Stimulated activated CD4-positive, alpha-beta T cell treated with anti-CD3 and anti-CD28 coated beads, Interleukin-15, amount 100 ng/mL, for 24 hours (primary cell): Measurements from ENCODE around the gene APMAP.
A peak's percentile ranks its signal among the peaks of the same experiment; 100 is the strongest.
"Not testable (repeated sequence)": the region's sequence is repeated elsewhere in the genome, so short reads cannot be mapped to it uniquely, and the experiment has no call there.

Source experiments
- DNase-seq: peaks from one replicate; pipeline ENCODE4 v3.0.0-alpha.2; 2020

APMAP gene

DNA sequence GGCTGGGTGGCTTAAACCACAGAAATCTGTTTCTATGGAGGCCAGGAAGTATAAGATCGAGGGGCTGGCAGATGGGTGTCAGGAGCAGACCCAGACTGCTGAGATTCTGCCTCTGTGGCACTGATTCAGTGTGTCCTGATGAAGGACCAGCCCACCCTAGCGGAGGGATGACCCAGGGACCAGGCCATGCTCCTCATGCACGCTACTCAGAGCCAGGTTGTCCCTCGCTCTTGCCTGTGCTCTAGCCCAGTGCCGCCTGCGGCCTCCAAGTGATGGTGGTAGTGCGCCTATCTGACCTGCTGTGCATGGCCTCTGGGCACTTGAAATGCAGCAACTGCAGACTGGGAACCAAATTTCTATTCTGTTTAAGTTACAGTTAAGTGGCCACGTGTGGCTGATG lies 13.1 kb upstream of the APMAP start:
- no peak for DNase-seq

- DNase-seq: no peak
These were observed 12.7 kb upstream of the APMAP start for GRCh38 chr20:25005220-25005619.

DNA sequence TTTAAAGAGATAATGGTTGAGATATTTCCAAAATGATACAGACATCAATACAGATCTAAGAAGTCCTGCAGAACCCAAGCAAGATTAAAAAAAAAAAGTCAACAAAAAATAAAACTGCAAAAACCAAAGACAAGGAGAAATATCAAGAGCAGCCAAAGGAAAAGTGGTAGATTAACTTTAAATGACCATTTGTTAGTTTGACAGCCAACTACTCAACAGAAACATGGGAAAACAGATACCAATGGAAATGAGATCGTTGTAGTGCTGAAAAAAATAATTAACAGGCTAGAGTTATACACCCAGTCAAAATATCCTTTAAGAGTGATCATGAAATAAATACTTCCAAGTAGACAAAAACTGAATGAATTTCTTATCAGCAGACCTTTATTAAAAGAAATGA lies 10.5 kb upstream of the APMAP start:
- no peak for DNase-seq

GRCh38 chr20:25001323-25001722 lies 8.8 kb upstream of the APMAP start:
- not testable (repeated sequence) for DNase-seq

DNA sequence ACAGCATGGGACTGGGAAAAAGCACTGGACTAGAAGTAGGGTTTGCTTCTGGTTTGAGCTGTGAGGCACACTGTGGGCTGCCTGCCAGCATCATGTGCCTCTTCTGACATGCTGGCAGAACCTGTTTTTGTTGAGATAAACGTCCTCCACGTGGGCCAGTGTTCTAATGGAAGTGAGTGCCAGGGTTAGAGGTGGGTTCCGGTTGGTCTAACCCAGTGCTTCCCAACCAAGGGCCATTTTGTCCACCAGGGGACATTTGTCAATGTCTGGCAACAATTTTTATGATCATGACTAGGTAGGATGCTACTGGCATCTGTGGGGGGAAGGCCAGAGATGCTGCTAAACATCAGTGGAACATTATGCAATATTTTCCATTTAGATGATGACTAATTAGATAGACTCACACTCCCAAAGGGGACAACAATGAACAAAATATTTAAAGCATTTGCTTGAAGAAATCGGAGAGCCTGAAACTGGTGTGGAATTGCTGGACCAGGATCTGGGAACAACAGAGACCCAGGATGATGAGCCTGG lies 7.8 kb upstream of the APMAP start:
- DNase-seq: no peak

DNA sequence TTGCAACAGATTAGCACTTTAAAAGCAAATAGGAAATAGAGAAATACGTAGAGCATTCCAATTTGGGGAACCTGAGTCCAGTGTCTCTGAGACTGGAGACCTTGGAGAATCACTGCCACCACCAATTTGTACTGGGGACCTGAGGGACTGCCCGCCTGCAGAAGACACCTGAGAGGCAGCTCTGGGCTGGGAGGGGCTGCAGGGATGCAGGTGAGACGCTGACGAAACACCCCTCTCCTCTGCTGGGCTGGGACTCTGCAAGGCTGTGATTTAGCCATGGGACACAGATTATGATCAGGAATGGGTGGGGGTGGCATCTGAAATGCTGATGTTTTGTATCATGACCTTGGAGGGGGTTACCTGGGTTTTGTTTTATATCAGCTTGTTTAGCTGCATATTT lies 7.0 kb upstream of the APMAP start:
- no peak for DNase-seq

- DNase-seq: no peak
These were observed 6.3 kb upstream of the APMAP start for GRCh38 chr20:24998631-24999445.

- no peak for DNase-seq
These were observed 5.6 kb upstream of the APMAP start for GRCh38 chr20:24998121-24998520.

DNA sequence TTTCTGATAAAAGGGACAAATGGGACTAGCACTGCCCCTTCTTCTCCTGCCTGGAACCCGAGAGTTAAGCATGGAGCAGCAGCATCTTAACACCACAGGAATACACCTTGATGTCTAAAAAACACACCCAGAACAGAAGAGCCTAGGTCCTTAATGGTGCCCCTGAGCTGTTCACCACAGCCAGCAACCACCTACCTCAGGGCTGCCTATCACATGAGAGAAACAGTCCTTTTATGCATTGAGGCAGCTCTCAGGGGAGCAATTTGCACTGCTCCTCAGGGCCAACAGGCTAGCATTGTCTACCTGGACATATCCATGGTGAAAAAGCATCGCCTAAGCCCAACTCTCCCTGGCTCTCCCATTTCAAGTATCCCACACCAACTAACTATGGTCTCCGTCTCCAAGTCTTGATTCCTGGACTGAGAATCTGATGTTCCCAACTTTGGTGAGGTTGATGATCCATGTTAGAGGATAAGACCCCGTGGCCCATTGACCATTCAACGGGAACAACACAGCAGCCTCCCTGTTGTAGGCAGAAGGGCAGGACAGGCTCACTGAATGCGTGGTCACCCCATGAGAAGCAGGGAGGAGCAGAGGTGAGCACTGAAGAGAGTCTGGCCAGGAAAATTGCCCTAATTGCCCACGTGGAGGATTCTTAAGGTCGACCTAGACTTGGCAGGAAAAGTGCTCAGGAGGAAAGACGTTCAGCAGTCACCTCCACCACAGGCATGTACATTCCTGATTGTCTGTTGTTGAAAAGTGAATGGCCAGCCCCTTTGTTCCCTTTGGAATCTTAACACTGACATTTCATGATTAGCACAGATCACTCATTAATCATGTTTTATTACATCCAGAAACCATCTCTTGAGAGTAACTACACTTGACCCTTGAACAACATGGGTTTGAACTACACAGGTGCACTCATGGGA lies 4.2 kb upstream of the APMAP start:
- no peak for DNase-seq

- DNase-seq: no peak
These were observed 3.3 kb upstream of the APMAP start for GRCh38 chr20:24995741-24996448.

DNA sequence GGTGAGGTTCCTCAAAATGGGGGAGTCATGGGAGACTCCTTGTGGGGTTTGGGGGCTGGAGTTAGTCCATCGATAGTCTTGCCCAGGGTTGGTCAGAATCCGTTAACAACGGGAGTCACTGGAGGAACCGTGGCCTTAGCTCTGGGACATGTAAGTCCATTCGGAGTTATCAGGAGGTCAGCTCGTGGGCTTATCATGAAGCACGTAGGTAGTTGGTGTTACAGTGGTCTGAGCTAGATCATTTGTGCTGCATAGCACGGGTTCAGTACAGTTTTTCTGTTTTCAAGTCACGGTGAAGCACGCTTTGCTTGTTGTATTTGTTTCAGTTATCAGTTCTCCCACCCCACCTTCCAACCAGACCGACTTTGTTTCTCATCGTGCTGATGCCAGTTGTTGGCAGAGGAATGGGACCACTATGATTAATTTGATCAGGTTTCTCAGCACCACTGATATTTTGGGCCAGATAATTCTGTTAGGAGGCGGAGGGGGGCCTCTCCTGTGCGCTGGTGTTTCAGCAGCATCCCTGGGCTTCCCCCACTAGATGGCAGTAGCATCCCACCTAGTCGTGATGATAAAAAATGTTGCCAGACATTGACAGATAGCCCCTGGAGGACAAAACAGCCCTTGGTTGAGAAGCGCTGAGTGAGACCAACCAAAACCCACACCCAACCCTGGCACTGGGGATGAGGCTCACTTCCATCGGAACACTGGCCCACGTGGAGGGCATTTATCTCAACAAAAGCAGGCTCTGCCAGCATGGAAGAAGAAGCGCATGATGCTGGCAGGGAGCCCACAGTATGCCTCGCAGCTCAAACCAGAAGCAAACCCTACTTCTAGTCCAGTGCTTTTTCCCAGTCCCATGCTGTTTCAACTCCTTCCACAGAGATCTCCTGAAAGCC lies 2.2 kb upstream of the APMAP start:
- peak; percentile 85 for DNase-seq

- no peak for DNase-seq
These were observed 1.6 kb upstream of the APMAP start for GRCh38 chr20:24994186-24994465.

- no peak for DNase-seq
These were observed 1.0 kb upstream of the APMAP start for GRCh38 chr20:24993337-24994185.

DNA sequence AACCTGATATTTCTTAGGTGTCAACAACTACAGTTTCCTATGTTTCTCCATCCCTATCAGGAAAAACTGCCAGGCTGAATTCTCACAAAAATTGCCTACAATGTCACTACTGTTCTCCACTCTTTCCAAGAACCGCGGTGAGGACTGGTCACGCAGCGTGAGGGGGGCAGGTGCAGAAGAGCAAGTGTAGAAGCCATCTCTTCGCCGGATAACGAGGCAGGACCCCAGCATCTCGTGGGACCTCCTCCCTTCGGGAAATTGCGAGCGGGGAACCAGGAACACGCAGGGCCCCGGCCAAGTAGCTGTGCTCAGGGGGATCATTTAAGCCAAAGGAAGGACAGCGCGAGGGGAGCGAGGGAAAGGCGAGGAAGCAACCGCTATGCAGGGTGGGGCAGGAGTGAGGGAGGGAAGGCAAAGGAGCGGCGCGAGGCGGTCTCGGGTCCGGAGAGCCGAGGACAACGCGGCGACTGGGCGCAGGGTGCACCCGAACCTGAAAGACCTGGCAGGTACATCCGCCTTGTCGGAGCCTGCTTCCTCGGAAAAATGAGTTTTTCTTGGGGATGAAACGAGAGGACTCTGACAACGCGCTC lies 559 bp downstream of the APMAP start:
- peak; percentile 39 for DNase-seq

GRCh38 chr20:24990810-24991252 lies 1.7 kb downstream of the APMAP start:
- no peak for DNase-seq

GRCh38 chr20:24989162-24989561 lies 3.4 kb downstream of the APMAP start:
- no peak for DNase-seq

DNA sequence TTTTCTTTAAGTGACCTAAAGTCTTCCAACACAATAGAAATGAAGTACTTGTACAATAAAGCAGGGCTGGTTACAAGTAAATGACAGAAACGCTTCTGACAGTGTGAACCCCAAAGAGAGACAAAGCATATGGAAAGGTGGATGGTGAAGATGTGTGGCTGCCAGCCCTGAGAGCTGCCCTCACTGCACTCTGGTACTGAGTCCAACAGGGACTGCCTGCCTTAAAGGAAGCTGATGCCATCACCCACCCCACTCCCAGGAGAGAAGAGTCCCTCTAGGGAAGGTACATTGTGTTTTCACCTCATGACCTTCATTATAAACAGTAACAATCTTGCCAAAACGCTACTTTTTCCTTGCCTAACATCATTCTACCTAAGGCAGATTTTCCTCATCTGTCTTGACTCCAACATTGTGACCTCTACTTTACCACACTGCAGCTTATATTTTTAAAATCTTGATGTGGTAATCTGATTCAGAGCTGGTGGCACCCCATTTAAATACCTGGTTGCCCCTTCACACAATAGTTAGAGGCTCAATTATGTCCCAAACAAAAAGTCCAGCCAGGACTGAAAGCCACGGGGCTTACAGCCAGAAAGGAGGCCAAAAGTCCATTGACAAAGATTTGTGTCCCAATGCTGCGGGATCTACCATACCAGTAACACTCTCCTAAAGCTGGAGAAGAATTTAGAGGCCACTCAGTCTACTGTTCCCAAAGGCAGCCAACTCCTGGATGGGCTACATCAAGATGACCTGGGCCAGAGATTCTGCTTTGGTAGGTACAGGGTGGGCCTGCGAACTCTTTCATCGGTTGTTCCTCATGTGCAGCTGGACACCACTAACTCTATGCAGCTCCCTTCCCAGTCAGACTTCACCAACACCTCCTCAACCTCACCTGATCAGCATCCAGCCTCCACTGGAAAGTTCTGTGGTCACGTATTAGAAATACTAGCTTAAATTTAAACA lies 4.4 kb downstream of the APMAP start:
- DNase-seq: no peak

DNA sequence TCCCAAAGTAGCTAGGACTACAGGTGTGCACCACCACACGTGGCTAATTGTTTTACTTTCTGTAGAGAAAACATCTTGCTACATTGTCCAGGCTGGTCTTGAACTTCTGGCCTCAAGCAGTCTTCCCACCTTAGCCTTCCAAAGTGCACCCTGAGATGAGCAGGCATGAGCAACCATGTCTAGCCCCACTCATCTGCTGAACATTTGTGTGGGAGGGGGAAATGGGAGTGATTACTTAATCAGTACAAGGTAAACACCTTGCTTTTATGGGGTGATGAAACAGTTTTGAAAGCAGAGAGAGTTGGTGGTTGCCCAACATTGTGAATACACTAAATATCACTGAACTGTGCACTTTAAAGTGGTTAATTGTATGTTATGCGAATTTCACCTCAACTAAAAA lies 5.3 kb downstream of the APMAP start:
- DNase-seq: peak; percentile 17

GRCh38 chr20:24986436-24987015 lies 6.0 kb downstream of the APMAP start:
- DNase-seq: no peak
